Activated CD4-positive, alpha-beta T cell treated with anti-CD3 and anti-CD28 coated beads, Interleukin-2, amount 50 U/mL, for 16 hours (primary cell): ENCODE data around the gene MED7.

Source experiments
- DNase-seq: peaks from one replicate; pipeline ENCODE4 v3.0.0-alpha.2; 2020

The MED7 gene

GRCh38 chr5:157162919-157163510 lies 20.4 kb upstream of the MED7 start:
- no peak for DNase-seq

GRCh38 chr5:157161996-157162395 lies 19.3 kb upstream of the MED7 start:
- DNase-seq, result no peak

- DNase-seq, result peak; percentile 61
Measured at GRCh38 chr5:157160001-157160400, 17.3 kb upstream of the MED7 start.

- DNase-seq, result peak; percentile 66
Measured at GRCh38 chr5:157159209-157159751, 16.6 kb upstream of the MED7 start.

- DNase-seq, result no peak
Measured at GRCh38 chr5:157157293-157157891, 14.7 kb upstream of the MED7 start.

GRCh38 chr5:157155297-157155696 lies 12.6 kb upstream of the MED7 start:
- no peak for DNase-seq

- DNase-seq, result no peak
Measured at GRCh38 chr5:157150995-157151394, 8.3 kb upstream of the MED7 start.

- DNase-seq, result peak; percentile 90
Measured at GRCh38 chr5:157148734-157149615, 6.3 kb upstream of the MED7 start.

GRCh38 chr5:157143127-157143971 lies 684 bp upstream of the MED7 start:
- peak; percentile 68 for DNase-seq

GRCh38 chr5:157137691-157138090 lies 5.0 kb downstream of the MED7 start:
- no peak for DNase-seq

GRCh38 chr5:157132281-157132612 lies 10.4 kb downstream of the MED7 start:
- no peak for DNase-seq

- no peak for DNase-seq
Measured at GRCh38 chr5:157130925-157131324, 11.7 kb downstream of the MED7 start.

- no peak for DNase-seq
Measured at GRCh38 chr5:157121709-157122108, 21.0 kb downstream of the MED7 start.

GRCh38 chr5:157120102-157120501 lies 22.6 kb downstream of the MED7 start:
- no peak for DNase-seq

GRCh38 chr5:157116483-157116954 lies 26.1 kb downstream of the MED7 start:
- DNase-seq, result peak; percentile 47

- no peak for DNase-seq
Measured at GRCh38 chr5:157115502-157115901, 27.2 kb downstream of the MED7 start.

GRCh38 chr5:157115012-157115411 lies 27.7 kb downstream of the MED7 start:
- no peak for DNase-seq

- peak; percentile 45 for DNase-seq
Measured at GRCh38 chr5:157113002-157113401, 29.7 kb downstream of the MED7 start.

GRCh38 chr5:157109744-157110143 lies 32.9 kb downstream of the MED7 start:
- peak; percentile 71 for DNase-seq

GRCh38 chr5:157108976-157109375 lies 33.7 kb downstream of the MED7 start, which contains the start of gene HAVCR2:
Gene HAVCR2 (minus strand): TSS chr5:157109044. CDS start chr5:157108983, 61 bp downstream.
- DNase-seq, result peak; percentile 85

- DNase-seq, result no peak
Measured at GRCh38 chr5:157107508-157107907, 35.2 kb downstream of the MED7 start.

- peak; percentile 71 for DNase-seq
Measured at GRCh38 chr5:157106630-157107461, 35.8 kb downstream of the MED7 start.
